Measurements from ENCODE around the gene CASK.
"Not testable (repeated sequence)": the region's sequence is repeated elsewhere in the genome, so short reads cannot be mapped to it uniquely, and the experiment has no call there.

- not testable (repeated sequence) for TF ChIP-seq POLR2A, POLR2AphosphoS5 (IDR thresholded peaks at IDR 0.05)
Observed at GRCh38 chrX:41512853-41513252, 410.5 kb downstream of the CASK start.
